AG20443 (cell line): ENCODE results near the gene C1R.

Experiments
- DNase-seq: peaks from one replicate; pipeline ENCODE4 v3.0.0; 2012; ENCODE audit warnings: low spot score, mixed read lengths

Gene C1R

GRCh38 chr12:7032990-7033389, 59.3 kb downstream of the C1R start:
- DNase-seq, result no peak

GRCh38 chr12:7031306-7031705, 60.9 kb downstream of the C1R start:
- no peak for DNase-seq
